Panc1 (cell line): ENCODE results near the gene PPP1R3D.

ENCODE experiments used
- CTCF ChIP-seq: fragments of 450-650 bp; IDR thresholded peaks from 2 replicates; pipeline ENCODE4 v1.5.1; 2017; ENCODE audit warnings: mild to moderate bottlenecking
- POLR2AphosphoS5 ChIP-seq: IDR thresholded peaks from 2 replicates; pipeline ENCODE4 v1.6.1; 2012; ENCODE audit warnings: mild to moderate bottlenecking, low read depth, low read length, moderate library complexity
- REST ChIP-seq, 2 experiments: IDR thresholded peaks; 2 replicates each; pipeline ENCODE4 v1.6.1; 2011 to 2012; ENCODE audit warnings: low read depth in 2 of 2, control low read depth in 1 of 2, low read length in 1 of 2, mild to moderate bottlenecking in 1 of 2, moderate library complexity in 1 of 2; ENCODE audit not compliant: insufficient read depth in 1 of 2
- SIN3A ChIP-seq: IDR thresholded peaks from 2 replicates; pipeline ENCODE4 v1.6.1; 2012; ENCODE audit warnings: low read depth, mild to moderate bottlenecking, low read length, moderate library complexity, borderline replicate concordance; ENCODE audit not compliant: insufficient read depth

GRCh38 chr20:59947376-59947775 lies 7.3 kb upstream of the PPP1R3D start:
- no peak for TF ChIP-seq CTCF
- TF ChIP-seq POLR2AphosphoS5 = no peak
- no peak for TF ChIP-seq SIN3A
- no peak for TF ChIP-seq REST (IDR thresholded peaks at IDR 0.05; ENCODE audit: insufficient read depth in 1 of 2, low read depth in 2 of 2, low read length in 1 of 2)
